Measurements from ENCODE around the gene CNN2. TPM values are rescaled to one million over a fixed set of nuclear protein-coding genes. Genes with fewer than 3 reads are reported as not detected.
A peak's percentile ranks its signal among the peaks of the same experiment; 100 is the strongest.

The CNN2 gene
- total and polyA plus RNA-seq, 2 of the 13 experiments (the other 11 are each of a cell fraction or from before 2014, with no cell fraction given), result 63.6 to 70.0 TPM

GRCh38 chr19:1066251-1066747 is 39.9 kb downstream of the CNN2 start (continued):
- TF ChIP-seq POLR2AphosphoS2 (IDR thresholded peaks at IDR 0.05; ENCODE audit: low read depth, low read length) (no peak), MLX (CRISPR knock-in tag; IDR thresholded peaks at IDR 0.05) (no peak), HDAC1 (CRISPR knock-in tag; IDR thresholded peaks at IDR 0.05) (no peak), ZNF841 (CRISPR knock-in tag; IDR thresholded peaks at IDR 0.05; ENCODE audit: borderline replicate concordance) (no peak), ELF3 (CRISPR knock-in tag; IDR thresholded peaks at IDR 0.05) (no peak), U2AF1 (optimal IDR thresholded peaks at IDR 0.05; ENCODE audit: low read depth, low read length) (no peak), CC2D1A (CRISPR knock-in tag; IDR thresholded peaks at IDR 0.05) (no peak), ZBED4 (CRISPR knock-in tag; IDR thresholded peaks at IDR 0.05; ENCODE audit: borderline replicate concordance) (no peak), ZNF703 (CRISPR knock-in tag; IDR thresholded peaks at IDR 0.05; ENCODE audit: borderline replicate concordance) (no peak), SAFB2 (CRISPR knock-in tag; IDR thresholded peaks at IDR 0.05; ENCODE audit: borderline replicate concordance, low read depth) (no peak), MIER3 (CRISPR knock-in tag; IDR thresholded peaks at IDR 0.05; ENCODE audit: borderline replicate concordance) (no peak), FOXP4 (CRISPR knock-in tag; IDR thresholded peaks at IDR 0.05) (peak; percentile 65), ZNF572 (CRISPR knock-in tag; IDR thresholded peaks at IDR 0.05) (0 out of 2 replicates have a peak, but pooled peaks have one; percentile 34), TEF (CRISPR knock-in tag; IDR thresholded peaks at IDR 0.05) (no peak), HOXA9 (CRISPR knock-in tag; IDR thresholded peaks at IDR 0.05; ENCODE audit: borderline replicate concordance) (no peak), ZNF563 (CRISPR knock-in tag; IDR thresholded peaks at IDR 0.05) (no peak), PRMT3 (CRISPR knock-in tag; IDR thresholded peaks at IDR 0.05; ENCODE audit: borderline replicate concordance, low read depth) (no peak), ATF5 (CRISPR knock-in tag; IDR thresholded peaks at IDR 0.05; ENCODE audit: low read depth) (no peak), DDIT3 (CRISPR knock-in tag; IDR thresholded peaks at IDR 0.05) (no peak), ZNF34 (CRISPR knock-in tag; IDR thresholded peaks at IDR 0.05; ENCODE audit: borderline replicate concordance) (no peak), ZNF138 (CRISPR knock-in tag; IDR thresholded peaks at IDR 0.05; ENCODE audit: low read depth) (no peak), ZFP82 (CRISPR knock-in tag; IDR thresholded peaks at IDR 0.05; ENCODE audit: borderline replicate concordance) (no peak), ZFP62 (CRISPR knock-in tag; IDR thresholded peaks at IDR 0.05) (no peak)

All from HepG2 (cell line).